Tibial artery (tissue), 4 donors: Measurements from ENCODE around the gene GRAMD1B.

Source experiments
- DNase-seq, 2 donors: peaks; one replicate each; pipeline ENCODE4 v3.0.0-alpha.2; 2019
- H3K27ac ChIP-seq, 2 donors: fragments of 200-600 bp; sonication (generic) in 1 of 2; 1 replicate in 1 of 2; 2 replicates in 1 of 2; pipeline ENCODE4 v1.5.1; 2018 to 2019; ENCODE audit warnings: mild to moderate bottlenecking in 1 of 2
- H3K27me3 ChIP-seq, 2 donors: fragments of 200-600 bp; sonication (generic) in 1 of 2; one replicate each; pipeline versions ENCODE4 v1.5.1 to v1.6.0; 2016 to 2019
- H3K36me3 ChIP-seq, 3 donors: fragments of 200-600 bp; sonication (generic) in 2 of 3; one replicate each; pipeline ENCODE4 v1.5.1; 2016 to 2019; ENCODE audit warnings: mild to moderate bottlenecking in 2 of 3
- H3K4me1 ChIP-seq, 4 donors: fragments of 200-600 bp; sonication (generic) in 2 of 4; 1 replicate in 3 of 4; 2 replicates in 1 of 4; pipeline ENCODE4 v1.5.1; 2016 to 2019
- H3K4me3 ChIP-seq, 2 donors: fragments of 200-600 bp; sonication (generic) in 1 of 2; 1 replicate in 1 of 2; 2 replicates in 1 of 2; pipeline ENCODE4 v1.5.1; 2018 to 2019; ENCODE audit warnings: mild to moderate bottlenecking in 2 of 2
- H3K9me3 ChIP-seq, 3 donors: fragments of 200-600 bp; sonication (generic) in 1 of 3; one replicate each; pipeline ENCODE4 v1.5.1; 2016 to 2019
- intact Hi-C: fragments of 100-400 bp; cut with DNase I; formaldehyde crosslinking; loops from one replicate; pipeline ENCODE4 v1.15.0; 2023; ENCODE audit warnings: low total_unique reads
- TF ChIP-seq, protein P1 (sequence below), 2 experiments: fragments of 200-600 bp in 1 of 2; fragments of 450-650 bp in 1 of 2; IDR thresholded peaks; one replicate each; pipeline ENCODE4 v1.5.1; 2017 to 2019; ENCODE audit warnings: antibody characterized with exemption in 2 of 2, mild to moderate bottlenecking in 1 of 2, moderate library complexity in 1 of 2

GRAMD1B gene

DNA sequence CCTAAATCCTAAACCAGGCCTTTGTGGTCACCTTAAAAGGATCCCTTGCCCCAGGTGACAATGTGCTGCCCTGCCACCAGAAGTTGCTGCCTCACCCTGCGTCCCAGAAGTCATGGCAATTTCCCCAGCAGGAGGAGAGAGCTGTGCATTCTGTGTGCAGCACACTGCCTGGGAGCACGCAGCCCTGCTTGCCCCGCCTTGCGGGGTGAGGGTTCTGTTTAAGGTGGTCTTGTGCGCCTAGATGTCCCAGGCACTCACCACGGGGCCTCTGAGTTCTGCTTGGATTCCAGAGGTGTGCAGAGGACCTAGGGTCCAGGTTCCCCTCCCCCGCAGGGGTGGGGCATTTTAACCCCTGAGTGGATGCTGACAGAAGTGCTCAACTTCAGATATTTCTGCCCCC, 95.0 kb downstream of the GRAMD1B start:
- peaks cover 0 to 13% of the 10 kb centered on the region in 2 donors for H3K27me3 ChIP-seq
- no peaks in the 10 kb centered on the region for H3K4me1 ChIP-seq
- H3K9me3 ChIP-seq, result no peaks in the 10 kb centered on the region
- no peak overlapping the region for H3K4me3 ChIP-seq
- DNase-seq, result no peak
- intact Hi-C loops, result no loop called here
- TF ChIP-seq, protein P1, sequence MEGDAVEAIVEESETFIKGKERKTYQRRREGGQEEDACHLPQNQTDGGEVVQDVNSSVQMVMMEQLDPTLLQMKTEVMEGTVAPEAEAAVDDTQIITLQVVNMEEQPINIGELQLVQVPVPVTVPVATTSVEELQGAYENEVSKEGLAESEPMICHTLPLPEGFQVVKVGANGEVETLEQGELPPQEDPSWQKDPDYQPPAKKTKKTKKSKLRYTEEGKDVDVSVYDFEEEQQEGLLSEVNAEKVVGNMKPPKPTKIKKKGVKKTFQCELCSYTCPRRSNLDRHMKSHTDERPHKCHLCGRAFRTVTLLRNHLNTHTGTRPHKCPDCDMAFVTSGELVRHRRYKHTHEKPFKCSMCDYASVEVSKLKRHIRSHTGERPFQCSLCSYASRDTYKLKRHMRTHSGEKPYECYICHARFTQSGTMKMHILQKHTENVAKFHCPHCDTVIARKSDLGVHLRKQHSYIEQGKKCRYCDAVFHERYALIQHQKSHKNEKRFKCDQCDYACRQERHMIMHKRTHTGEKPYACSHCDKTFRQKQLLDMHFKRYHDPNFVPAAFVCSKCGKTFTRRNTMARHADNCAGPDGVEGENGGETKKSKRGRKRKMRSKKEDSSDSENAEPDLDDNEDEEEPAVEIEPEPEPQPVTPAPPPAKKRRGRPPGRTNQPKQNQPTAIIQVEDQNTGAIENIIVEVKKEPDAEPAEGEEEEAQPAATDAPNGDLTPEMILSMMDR (IDR thresholded peaks at IDR 0.05), result no peak
- no peak overlapping the region for H3K27ac ChIP-seq
- H3K36me3 ChIP-seq, result no peaks in the 10 kb centered on the region

DNA sequence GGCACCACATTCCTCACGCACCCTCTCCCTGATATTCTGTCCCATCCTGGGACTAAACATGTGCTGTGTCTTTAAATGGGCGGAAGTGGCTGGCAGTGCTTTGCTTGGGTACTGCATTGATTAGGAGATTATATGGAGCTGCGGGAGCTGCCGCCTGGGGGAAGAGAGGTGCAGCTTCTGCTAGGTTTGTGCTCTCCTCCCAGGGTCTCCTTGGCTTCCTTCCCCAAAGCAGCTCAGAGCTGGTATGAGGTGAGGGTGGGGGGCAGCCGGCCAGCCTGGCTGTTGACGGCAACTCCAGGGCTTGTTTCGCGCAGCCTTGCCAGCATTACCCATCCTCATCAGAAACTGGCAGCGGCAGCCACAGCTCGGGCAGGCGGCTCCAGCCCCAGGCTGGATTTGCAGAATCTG, 95.4 kb downstream of the GRAMD1B start:
- Histone ChIP-seq H3K4me1 (no peaks in the 10 kb centered on the region), H3K4me3 (no peak overlapping the region), H3K36me3 (no peaks in the 10 kb centered on the region), H3K27ac (no peak overlapping the region), H3K9me3 (no peaks in the 10 kb centered on the region), H3K27me3 (peaks cover 0 to 13% of the 10 kb centered on the region in 2 donors)
- intact Hi-C loops, result no loop called here
- TF ChIP-seq, protein P1 (IDR thresholded peaks at IDR 0.05), result no peak
- no peak for DNase-seq

DNA sequence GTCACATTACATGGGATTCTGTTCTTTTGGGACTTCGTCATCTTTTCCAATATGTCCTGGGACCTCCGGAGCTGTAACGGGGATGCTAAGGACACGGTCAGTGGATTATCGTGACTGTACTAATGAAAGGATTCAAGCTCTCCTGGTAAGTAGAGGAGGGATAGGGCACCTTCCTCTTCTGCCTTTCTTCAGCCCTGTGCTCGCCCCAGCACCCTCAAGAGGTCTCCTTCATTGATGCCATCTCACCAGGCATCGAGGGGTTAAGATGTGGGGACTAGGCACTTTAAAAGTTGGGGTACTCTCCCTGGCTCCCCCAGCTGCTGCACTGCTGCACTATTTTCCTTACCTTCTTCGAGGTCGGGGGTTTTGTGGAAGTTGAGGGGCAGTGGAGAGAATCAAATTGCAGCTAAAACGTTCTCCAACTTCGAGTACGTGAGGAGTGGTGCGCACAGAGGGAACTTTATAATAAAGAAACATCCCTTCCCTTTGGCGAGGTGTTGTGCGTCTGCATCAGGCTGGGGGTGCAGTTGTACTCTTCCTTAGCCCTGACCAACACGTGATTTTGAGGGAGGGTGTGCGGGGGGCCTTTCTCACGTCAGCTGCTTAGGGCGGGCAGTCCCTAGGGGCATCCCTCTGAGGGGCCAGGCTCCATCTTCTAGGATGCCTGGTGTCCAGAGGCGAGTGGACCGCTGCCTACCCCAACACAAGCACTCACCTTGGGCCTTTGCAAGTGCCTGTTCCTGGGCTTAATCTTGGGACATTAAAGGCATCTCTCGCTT, 96.1 kb downstream of the GRAMD1B start:
- Histone ChIP-seq H3K27me3 (peaks cover 0 to 13% of the 10 kb centered on the region in 2 donors), H3K36me3 (no peaks in the 10 kb centered on the region), H3K9me3 (no peaks in the 10 kb centered on the region), H3K4me1 (no peaks in the 10 kb centered on the region), H3K4me3 (no peak overlapping the region), H3K27ac (no peak overlapping the region)
- no peak for DNase-seq
- TF ChIP-seq, protein P1 (IDR thresholded peaks at IDR 0.05), result no peak
- intact Hi-C loops, result no loop called here

DNA sequence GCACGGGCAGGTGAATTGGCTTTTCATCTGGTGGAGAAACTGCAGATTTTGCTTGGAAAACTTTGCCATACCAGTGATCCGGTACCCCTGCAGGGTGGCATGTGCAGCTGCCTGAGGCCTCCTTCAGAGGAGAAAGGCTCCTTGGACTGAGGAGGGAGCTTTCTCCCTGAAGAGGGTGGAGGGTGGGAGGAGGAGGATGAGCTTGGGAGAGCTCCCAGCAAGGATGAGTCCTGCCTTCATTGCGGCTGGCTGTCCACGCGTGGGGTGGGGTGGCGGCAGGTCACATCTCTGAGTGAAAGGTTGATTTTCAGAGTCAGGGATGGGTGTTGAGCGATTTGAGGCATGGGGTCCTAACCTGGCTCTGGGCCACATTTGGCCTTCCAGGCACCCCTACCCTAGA, 96.8 kb downstream of the GRAMD1B start:
- intact Hi-C loops, result no loop called here
- Histone ChIP-seq H3K4me1 (no peaks in the 10 kb centered on the region), H3K9me3 (no peaks in the 10 kb centered on the region), H3K27me3 (peaks cover 0 to 13% of the 10 kb centered on the region in 2 donors), H3K27ac (no peak overlapping the region), H3K4me3 (no peak overlapping the region), H3K36me3 (no peaks in the 10 kb centered on the region)
- DNase-seq, result no peak
- TF ChIP-seq, protein P1 (IDR thresholded peaks at IDR 0.05), result no peak

DNA sequence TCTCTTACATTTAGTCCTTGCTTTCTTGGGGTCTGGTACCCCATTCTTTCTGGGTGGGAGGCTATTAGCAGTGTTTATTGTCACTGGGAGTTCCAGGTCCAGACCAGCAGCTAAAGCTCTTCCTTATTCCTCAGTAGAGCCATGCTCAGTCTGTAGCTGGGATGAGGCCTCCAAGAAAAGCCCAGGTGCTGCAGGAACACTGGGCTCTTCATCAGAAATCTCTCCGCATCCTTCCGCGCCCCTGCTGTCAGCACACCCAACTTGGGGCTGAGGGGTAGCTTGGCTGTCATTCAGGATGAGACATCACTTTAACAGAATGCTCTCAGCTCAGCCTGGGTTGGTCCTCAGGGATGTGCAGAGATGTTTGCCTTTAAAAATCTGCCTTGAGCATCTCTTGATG, 97.5 kb downstream of the GRAMD1B start:
- Histone ChIP-seq H3K4me1 (no peaks in the 10 kb centered on the region), H3K27ac (no peak overlapping the region), H3K27me3 (peaks cover 0 to 13% of the 10 kb centered on the region in 2 donors), H3K9me3 (no peaks in the 10 kb centered on the region), H3K36me3 (no peaks in the 10 kb centered on the region), H3K4me3 (no peak overlapping the region)
- no peak for DNase-seq
- TF ChIP-seq, protein P1 (IDR thresholded peaks at IDR 0.05), result no peak
- intact Hi-C loops, result no loop called here
